Adrenal gland (tissue), 12 donors: ENCODE measurements around the gene AXIN2. TPM values are rescaled to one million over a fixed set of nuclear protein-coding genes. Genes with fewer than 3 reads are reported as not detected.

Experiments used
- DNase-seq, 7 donors: peaks; one replicate each; pipeline ENCODE4 v3.0.0-alpha.2; 2019 to 2020
- H3K27ac ChIP-seq, 5 donors: fragments of 200-600 bp; sonication (generic) in 4 of 5; 1 replicate in 3 of 5; 2 replicates in 2 of 5; pipeline versions ENCODE4 v1.5.1 to v1.8.0; 2016 to 2020; ENCODE audit warnings: mild to moderate bottlenecking in 1 of 5
- H3K27me3 ChIP-seq: fragments of 200-600 bp; 2 replicates; pipeline ENCODE4 v1.8.0; 2021
- H3K36me3 ChIP-seq, 2 donors: fragments of 200-600 bp; replicated peaks in 1 of 2; 1 replicate in 1 of 2; 2 replicates in 1 of 2; pipeline versions ENCODE4 v1.5.1 to v1.8.0; 2018 to 2022
- H3K4me1 ChIP-seq, 2 donors: fragments of 200-600 bp; replicated peaks in 1 of 2; 1 replicate in 1 of 2; 2 replicates in 1 of 2; pipeline versions ENCODE4 v1.5.1 to v1.8.0; 2018 to 2021
- H3K4me3 ChIP-seq, 4 donors: fragments of 200-600 bp; sonication (generic) in 3 of 4; one replicate each; pipeline ENCODE4 v1.5.1; 2016 to 2018
- H3K9me3 ChIP-seq, 3 donors: fragments of 200-600 bp; sonication (generic) in 1 of 3; replicated peaks in 1 of 3; 1 replicate in 2 of 3; 2 replicates in 1 of 3; pipeline versions ENCODE4 v1.5.1 to v1.8.0; 2016 to 2021
- CTCF ChIP-seq, 6 experiments: fragments of 450-650 bp in 4 of 6; fragments of 200-600 bp in 2 of 6; sonication (generic) in 1 of 6; IDR thresholded peaks; 1 replicate in 5 of 6; 2 replicates in 1 of 6; pipeline versions ENCODE4 v1.5.1 to v1.8.0; 2016 to 2021; ENCODE audit warnings: antibody characterized with exemption in 6 of 6, mild to moderate bottlenecking in 2 of 6, moderate library complexity in 1 of 6
- POLR2A ChIP-seq, 2 donors: fragments of 450-650 bp; IDR thresholded peaks; one replicate each; pipeline ENCODE4 v1.6.1; 2017; ENCODE audit warnings: antibody characterized with exemption in 2 of 2, mild to moderate bottlenecking in 2 of 2, moderate library complexity in 1 of 2
- WGBS, 4 donors: extraction: QIAGEN DNeasy Blood & Tissue Kit in 2 of 4; methylation state at CpG; one replicate each; pipeline versions ENCODE4 v1.1.5 to v1.1.7; 2013 to 2017; 5-methylcytosine and 5-hydroxymethylcytosine counted together
- intact Hi-C, 2 donors: fragments of 100-400 bp; cut with DNase I; formaldehyde crosslinking; loops; one replicate each; pipeline versions ENCODE4 v1.14.1 to v1.15.0; 2022 to 2023
- polyA plus RNA-seq, 3 donors: library from polyadenylated mRNA; stranded (reverse); fragments of 200-250 nt in 2 of 3; fragments of 350-450 nt in 1 of 3; fragmentation: Illumina TruSeq in 1 of 3; extraction: RNeasy Lipid Tissue Mini Kit (QIAGEN cat#74804) in 1 of 3; gene quantifications; one replicate each; pipeline ENCODE4 v1.2.3, GENCODE V29; 2013 to 2014
- total RNA-seq, 9 donors: library from RNA; depleted of rRNA in 4 of 9; stranded (reverse); fragments of >200 nt in 4 of 9; fragments of 120-200 nt in 1 of 9; fragmentation: NEBNext Ultra II Directional in 1 of 9; extraction: Animal tissue kit (Norgen Biotek cat#: 25700) in 1 of 9; gene quantifications; one replicate each; pipeline versions ENCODE4 v1.1.0 to v1.2.4, GENCODE V29; 2013 to 2023
- donor health status: healthy with polysubstance abuse.
- donor health status: Bipolar disorder and iron deficiency.
- donor health status: DM: yes; HTN: yes; CAD: no.
- donor health status: DM: no; HTN: no; CAD: no.
- donor health status: DM: no; HTN: no; CAD: no.
- donor health status: DM: yes; HTN: yes; CAD: no.

AXIN2 gene
- total and polyA plus RNA-seq, 12 donors, result 4.4 to 47.3 (median 18.3) TPM

- no peak overlapping the region for H3K27ac ChIP-seq
- H3K27me3 ChIP-seq, result no peaks in the 10 kb centered on the region
- intact Hi-C loops, result no loop called here
- DNase-seq, result no peak
- H3K4me1 ChIP-seq, result peaks cover 12 to 17% of the 10 kb centered on the region in 2 donors
- WGBS, 4 donors, result 87 to 94% (median 92%) methylated on average over 29 to 35 of the region's 35 CpGs
- no peak for TF ChIP-seq POLR2A (IDR thresholded peaks at IDR 0.05)
- TF ChIP-seq CTCF (IDR thresholded peaks at IDR 0.05), result no peak
- no peak overlapping the region for H3K4me3 ChIP-seq
- no peaks in the 10 kb centered on the region for H3K9me3 ChIP-seq
- H3K36me3 ChIP-seq, result peaks cover 0 to 73% of the 10 kb centered on the region in 2 donors
Observed at GRCh38 chr17:65536573-65537342, 24.7 kb downstream of the AXIN2 start.

DNA sequence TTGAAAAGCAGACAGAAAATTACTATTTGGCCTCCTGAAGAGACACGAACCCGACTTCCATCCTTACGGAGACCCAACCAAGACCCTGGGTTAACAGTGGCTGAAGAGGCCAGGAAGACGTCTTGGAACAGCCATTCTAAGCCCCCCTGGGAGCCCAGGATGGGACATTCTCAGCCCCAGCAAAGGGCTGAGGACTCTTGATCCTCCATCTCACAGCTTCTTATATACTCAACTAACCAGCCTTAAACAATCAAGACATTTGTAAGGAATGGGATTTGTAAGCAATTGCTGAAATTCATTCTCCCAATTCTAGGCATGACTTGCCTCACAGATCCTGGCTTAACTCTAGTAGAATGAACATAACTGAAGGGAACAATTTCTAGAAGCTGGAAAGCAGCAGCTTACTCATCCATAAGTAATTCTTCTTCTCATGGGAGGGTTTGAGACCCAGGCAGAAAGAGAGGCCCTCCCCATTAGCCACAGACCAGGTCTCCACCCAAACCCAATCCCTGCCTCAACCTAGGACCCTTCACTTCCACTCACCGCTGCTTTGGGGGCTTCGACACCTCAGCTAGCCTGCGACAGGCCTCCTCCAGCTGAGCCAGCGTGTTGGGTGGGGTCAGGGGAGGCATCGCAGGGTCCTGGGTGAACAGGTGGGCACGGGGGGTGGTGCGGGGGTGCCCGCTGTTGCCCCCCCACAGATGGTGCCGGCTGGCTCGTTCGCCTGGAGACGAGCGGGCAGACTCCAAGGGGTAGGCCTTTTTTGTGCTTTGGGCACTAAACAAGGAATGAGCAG lies 25.5 kb downstream of the AXIN2 start:
- WGBS, 4 donors, result 88 to 94% (median 92%) methylated on average over 17 of the region's 17 CpGs
- intact Hi-C loops, result no loop called here

DNA sequence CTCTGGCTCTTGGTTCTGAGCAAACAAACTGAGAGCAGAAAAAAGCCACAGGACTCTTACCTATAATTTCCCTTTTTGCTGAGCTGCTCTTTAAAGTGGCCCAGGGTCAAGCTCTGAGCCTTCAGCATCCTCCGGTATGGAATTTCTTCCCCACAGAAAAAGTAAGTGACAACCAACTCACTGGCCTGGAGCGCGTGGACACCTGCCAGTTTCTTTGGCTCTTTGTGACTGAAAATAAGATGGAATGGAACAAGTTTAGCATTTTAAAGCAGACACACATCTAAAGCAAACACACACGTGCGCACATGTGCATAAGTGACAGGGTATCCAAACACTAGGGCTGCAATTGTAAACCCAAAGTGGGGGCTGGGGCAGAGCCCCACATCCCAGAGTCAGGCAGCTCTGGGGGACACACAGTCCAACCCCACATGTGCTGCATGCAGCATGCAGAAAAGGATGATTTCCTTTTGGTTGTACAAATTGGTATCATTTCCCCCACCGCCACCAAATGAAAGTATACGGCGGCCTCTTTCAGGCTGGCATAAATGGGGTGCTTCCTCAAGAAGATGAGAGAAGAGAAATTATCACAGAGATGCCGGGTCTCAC lies 27.5 kb downstream of the AXIN2 start:
- Histone ChIP-seq H3K27ac (peak overlapping the region in 2 of 5 donors; percentile 28 to 79), H3K9me3 (no peaks in the 10 kb centered on the region), H3K4me1 (peaks cover 24 to 35% of the 10 kb centered on the region in 2 donors), H3K36me3 (peaks cover 0 to 73% of the 10 kb centered on the region in 2 donors), H3K27me3 (no peaks in the 10 kb centered on the region), H3K4me3 (no peak overlapping the region)
- intact Hi-C loops, result no loop called here
- no peak for TF ChIP-seq CTCF (IDR thresholded peaks at IDR 0.05)
- TF ChIP-seq POLR2A (IDR thresholded peaks at IDR 0.05), result no peak
- WGBS, 4 donors, result 80 to 85% (median 84%) methylated on average over 9 of the region's 9 CpGs
- DNase-seq, result peak in 1 of 7 donors; percentile 45

More for the DNA sequence above, 25.5 kb downstream of the AXIN2 start:
- H3K4me3 ChIP-seq, result no peak overlapping the region
- no peaks in the 10 kb centered on the region for H3K9me3 ChIP-seq
- TF ChIP-seq CTCF (IDR thresholded peaks at IDR 0.05) (no peak), POLR2A (IDR thresholded peaks at IDR 0.05) (no peak)
- DNase-seq, result no peak
- peaks cover 0 to 72% of the 10 kb centered on the region in 2 donors for H3K36me3 ChIP-seq
- H3K4me1 ChIP-seq, result peaks cover 19 to 25% of the 10 kb centered on the region in 2 donors
- no peaks in the 10 kb centered on the region for H3K27me3 ChIP-seq
- peak overlapping the region in 2 of 5 donors; percentile 0 to 2 for H3K27ac ChIP-seq
